Mesenchymal stem cell (in vitro differentiated cells and primary cell): Measurements from ENCODE around the gene FOXL1.
A peak's percentile ranks its signal among the peaks of the same experiment; 100 is the strongest.

Source experiments
- DNase-seq: peaks from one replicate; pipeline ENCODE4 v3.0.0-alpha.2; 2013
- H2AFZ ChIP-seq: one replicate; pipeline ENCODE4 v1.6.1; 2013; ENCODE audit warnings: low read depth, mild to moderate bottlenecking, control low read depth, inconsistent platforms, low read length, moderate library complexity
- H2AK5ac ChIP-seq: 2 replicates; pipeline ENCODE4 v1.6.1; 2013; ENCODE audit warnings: low read length, moderate library complexity, mild to moderate bottlenecking, inconsistent platforms; ENCODE audit not compliant: severe bottlenecking
- H2BK120ac ChIP-seq: one replicate; pipeline ENCODE4 v1.6.1; 2013; ENCODE audit warnings: low read depth, mild to moderate bottlenecking, inconsistent platforms, low read length, moderate library complexity
- H2BK12ac ChIP-seq, 2 experiments: one replicate each; pipeline ENCODE4 v1.6.1; 2013; ENCODE audit warnings: inconsistent platforms in 2 of 2, low read length in 2 of 2, mild to moderate bottlenecking in 2 of 2, moderate library complexity in 2 of 2, control low read depth in 1 of 2
- H2BK15ac ChIP-seq: one replicate; pipeline ENCODE4 v1.6.1; 2013; ENCODE audit warnings: mild to moderate bottlenecking, low read depth, inconsistent platforms; ENCODE audit not compliant: poor library complexity, severe bottlenecking
- H2BK5ac ChIP-seq: 2 replicates; pipeline ENCODE4 v1.6.1; 2013; ENCODE audit warnings: low read depth, mild to moderate bottlenecking, low read length, control low read depth, inconsistent platforms; ENCODE audit not compliant: poor library complexity, severe bottlenecking
- H3K14ac ChIP-seq, 2 experiments: one replicate each; pipeline ENCODE4 v1.6.1; 2013; ENCODE audit warnings: inconsistent platforms in 2 of 2, low read length in 2 of 2, control low read depth in 1 of 2, mild to moderate bottlenecking in 1 of 2, moderate library complexity in 1 of 2
- H3K18ac ChIP-seq, 2 experiments: one replicate each; pipeline ENCODE4 v1.6.1; 2013; ENCODE audit warnings: inconsistent platforms in 2 of 2, low read length in 2 of 2, control low read depth in 1 of 2, low read depth in 1 of 2, mild to moderate bottlenecking in 1 of 2
- H3K23ac ChIP-seq, 2 experiments: one replicate each; pipeline ENCODE4 v1.6.1; 2013; ENCODE audit warnings: inconsistent platforms in 2 of 2, low read length in 2 of 2, mild to moderate bottlenecking in 2 of 2, moderate library complexity in 2 of 2, control low read depth in 1 of 2
- H3K27ac ChIP-seq: 2 replicates; pipeline ENCODE4 v1.5.1; 2013; ENCODE audit warnings: mild to moderate bottlenecking, moderate library complexity, low read length, control low read depth, inconsistent platforms; ENCODE audit not compliant: poor library complexity, severe bottlenecking
- H3K27me3 ChIP-seq, 2 experiments: 2 replicates each; pipeline versions ENCODE4 v1.6.1 to v1.7.0; 2013; ENCODE audit warnings: low read length in 2 of 2, mild to moderate bottlenecking in 2 of 2, moderate library complexity in 2 of 2, control low read depth in 1 of 2, inconsistent platforms in 1 of 2; ENCODE audit not compliant: control insufficient read depth in 1 of 2, insufficient read depth in 1 of 2
- H3K36me3 ChIP-seq, 2 experiments: 2 replicates each; pipeline versions ENCODE4 v1.6.1 to v1.7.0; 2013; ENCODE audit warnings: low read length in 2 of 2, control low read depth in 1 of 2, inconsistent platforms in 1 of 2, low read depth in 1 of 2, mild to moderate bottlenecking in 1 of 2; ENCODE audit not compliant: insufficient read depth in 2 of 2, control insufficient read depth in 1 of 2
- H3K4ac ChIP-seq, 2 experiments: one replicate each; pipeline ENCODE4 v1.6.1; 2013; ENCODE audit warnings: inconsistent platforms in 2 of 2, low read length in 2 of 2, mild to moderate bottlenecking in 2 of 2, moderate library complexity in 2 of 2, control low read depth in 1 of 2, low read depth in 1 of 2
- H3K4me1 ChIP-seq: 2 replicates; pipeline ENCODE4 v1.6.1; 2013; ENCODE audit warnings: low read depth, low read length, control low read depth; ENCODE audit not compliant: control insufficient read depth, insufficient read depth
- H3K4me2 ChIP-seq: 2 replicates; pipeline ENCODE4 v1.6.1; 2013; ENCODE audit warnings: low read length, mild to moderate bottlenecking, inconsistent platforms; ENCODE audit not compliant: poor library complexity, severe bottlenecking
- H3K4me3 ChIP-seq, 2 experiments: 2 replicates each; pipeline versions ENCODE4 v1.5.1 to v1.7.0; 2013; ENCODE audit warnings: low read length in 2 of 2, mild to moderate bottlenecking in 2 of 2, control low read depth in 1 of 2, low read depth in 1 of 2; ENCODE audit not compliant: insufficient read depth in 1 of 2
- H3K79me1 ChIP-seq: replicated peaks from 2 replicates; pipeline ENCODE4 v1.6.1; 2013; ENCODE audit warnings: mild to moderate bottlenecking, control low read depth, low read length, inconsistent platforms; ENCODE audit not compliant: poor library complexity, severe bottlenecking
- H3K9ac ChIP-seq: 2 replicates; pipeline ENCODE4 v1.7.0; 2013; ENCODE audit warnings: mild to moderate bottlenecking, low read length, moderate library complexity
- H3K9me3 ChIP-seq: 2 replicates; pipeline ENCODE4 v1.7.0; 2013; ENCODE audit warnings: mild to moderate bottlenecking, low read length; ENCODE audit not compliant: control insufficient read depth
- H4K8ac ChIP-seq: one replicate; pipeline ENCODE4 v1.6.1; 2013; ENCODE audit warnings: inconsistent platforms, mild to moderate bottlenecking, low read length, moderate library complexity
- H4K91ac ChIP-seq: one replicate; pipeline ENCODE4 v1.6.1; 2013; ENCODE audit warnings: mild to moderate bottlenecking, low read length, inconsistent platforms
- WGBS: methylation state at CpG from one replicate; pipeline ENCODE4 v1.1.7; 2013; ENCODE audit warnings: mixed read lengths; 5-methylcytosine and 5-hydroxymethylcytosine counted together

The FOXL1 gene

GRCh38 chr16:86554917-86555703 is 23.2 kb upstream of the FOXL1 start, which contains the start of gene MTHFSD:
TSS of gene MTHFSD (minus strand) at chr16:86555235. CDS start at chr16:86555184, 51 bp downstream.
- Histone ChIP-seq H3K4ac (peak within 1 kb of the TSS; percentile 84 to 92), H3K4me2 (peak within 1 kb of the TSS; percentile 78), H2BK5ac (no peak within 1 kb of the TSS), H3K23ac (peak within 1 kb of the TSS in 1 of 2 experiments; percentile 47), H3K4me3 (peak within 1 kb of the TSS; percentile 88 to 99), H3K36me3 (peaks cover 21 to 24% of the 10 kb centered on the region in 2 experiments), H2BK15ac (peak within 1 kb of the TSS; percentile 2), H2BK120ac (no peak within 1 kb of the TSS), H3K18ac (peak within 1 kb of the TSS; percentile 78 to 86), H2BK12ac (no peak within 1 kb of the TSS), H3K14ac (peak within 1 kb of the TSS in 1 of 2 experiments; percentile 41), H3K27ac (no peak within 1 kb of the TSS), H4K8ac (peak within 1 kb of the TSS; percentile 97), H3K79me1 (peaks cover 30% of the 10 kb centered on the region), H2AFZ (peak within 1 kb of the TSS; percentile 94), H2AK5ac (peak within 1 kb of the TSS; percentile 55), H3K9ac (peak within 1 kb of the TSS; percentile 99), H3K27me3 (peaks cover 0 to 15% of the 10 kb centered on the region in 2 experiments), H3K4me1 (peaks cover 13% of the 10 kb centered on the region), H4K91ac (peak within 1 kb of the TSS; percentile 67), H3K9me3 (no peaks in the 10 kb centered on the region)
- DNase-seq, result peak; percentile 92
- WGBS, result 6% methylated on average over 65 of the region's 70 CpGs

GRCh38 chr16:86555704-86556075 is 22.7 kb upstream of the FOXL1 start:
- H2BK5ac ChIP-seq, result no peak overlapping the region
- H3K9me3 ChIP-seq, result no peaks in the 10 kb centered on the region
- H3K36me3 ChIP-seq, result peaks cover 16 to 19% of the 10 kb centered on the region in 2 experiments
- H4K91ac ChIP-seq, result peak overlapping the region; percentile 67
- H3K4me3 ChIP-seq, result peak overlapping the region; percentile 88 to 99
- H2AK5ac ChIP-seq, result peak overlapping the region; percentile 55
- H3K27me3 ChIP-seq, result peaks cover 0 to 18% of the 10 kb centered on the region in 2 experiments
- peak overlapping the region; percentile 99 for H3K9ac ChIP-seq
- H3K4me2 ChIP-seq, result peak overlapping the region; percentile 78
- H3K14ac ChIP-seq, result no peak overlapping the region
- H3K18ac ChIP-seq, result peak overlapping the region in 1 of 2 experiments; percentile 78
- peaks cover 24% of the 10 kb centered on the region for H3K79me1 ChIP-seq
- peak overlapping the region; percentile 94 for H4K8ac ChIP-seq
- H3K27ac ChIP-seq, result no peak overlapping the region
- peak overlapping the region; percentile 8 for H2AFZ ChIP-seq
- no peak overlapping the region for H3K23ac ChIP-seq
- no peak overlapping the region for H2BK120ac ChIP-seq
- H3K4me1 ChIP-seq, result peaks cover 13% of the 10 kb centered on the region
- no peak overlapping the region for H2BK15ac ChIP-seq
- WGBS, result 66% methylated on average over 17 of the region's 17 CpGs
- DNase-seq, result no peak
- H2BK12ac ChIP-seq, result no peak overlapping the region
- peak overlapping the region; percentile 75 to 84 for H3K4ac ChIP-seq

GRCh38 chr16:86556576-86556975 is 21.8 kb upstream of the FOXL1 start:
- H2BK15ac ChIP-seq, result no peak overlapping the region

GRCh38 chr16:86557587-86557986 is 20.8 kb upstream of the FOXL1 start:
- Histone ChIP-seq H3K27me3 (peaks cover 0 to 31% of the 10 kb centered on the region in 2 experiments), H4K8ac (no peak overlapping the region), H2BK15ac (no peak overlapping the region), H3K4me1 (peaks cover 13% of the 10 kb centered on the region), H2BK12ac (no peak overlapping the region), H2AFZ (no peak overlapping the region), H4K91ac (no peak overlapping the region), H3K4ac (no peak overlapping the region), H2AK5ac (no peak overlapping the region), H3K9me3 (no peaks in the 10 kb centered on the region), H3K79me1 (peaks cover 19% of the 10 kb centered on the region), H3K36me3 (peaks cover 0 to 6% of the 10 kb centered on the region in 2 experiments), H3K18ac (no peak overlapping the region), H3K23ac (no peak overlapping the region), H3K14ac (no peak overlapping the region), H3K9ac (no peak overlapping the region), H3K4me2 (no peak overlapping the region), H3K27ac (no peak overlapping the region), H2BK120ac (no peak overlapping the region), H3K4me3 (no peak overlapping the region), H2BK5ac (no peak overlapping the region)
- no peak for DNase-seq
- WGBS, result 80% methylated on average over 2 of the region's 4 CpGs

More at GRCh38 chr16:86556576-86556975, 21.8 kb upstream of the FOXL1 start:
- H3K27ac ChIP-seq, result no peak overlapping the region
- no peak overlapping the region for H2AK5ac ChIP-seq
- H3K36me3 ChIP-seq, result peaks cover 10 to 13% of the 10 kb centered on the region in 2 experiments
- H2BK5ac ChIP-seq, result no peak overlapping the region
- no peak for DNase-seq
- peaks cover 0 to 26% of the 10 kb centered on the region in 2 experiments for H3K27me3 ChIP-seq
- H3K4me1 ChIP-seq, result peaks cover 13% of the 10 kb centered on the region
- 82% methylated on average over 5 of the region's 5 CpGs for WGBS
- no peak overlapping the region for H3K9ac ChIP-seq
- H3K4me2 ChIP-seq, result no peak overlapping the region
- peaks cover 23% of the 10 kb centered on the region for H3K79me1 ChIP-seq
- no peak overlapping the region for H3K23ac ChIP-seq
- no peak overlapping the region for H3K4me3 ChIP-seq
- H3K14ac ChIP-seq, result no peak overlapping the region
- H4K91ac ChIP-seq, result no peak overlapping the region
- H2AFZ ChIP-seq, result no peak overlapping the region
- no peak overlapping the region for H3K4ac ChIP-seq
- no peak overlapping the region for H2BK120ac ChIP-seq
- no peak overlapping the region for H4K8ac ChIP-seq
- H3K9me3 ChIP-seq, result no peaks in the 10 kb centered on the region
- no peak overlapping the region for H2BK12ac ChIP-seq
- H3K18ac ChIP-seq, result no peak overlapping the region
